Mesenchymal stem cell (in vitro differentiated cells and primary cell): ENCODE results near the gene OPN5. TPM values are rescaled to one million over a fixed set of nuclear protein-coding genes. Genes with fewer than 3 reads are reported as not detected.

Experiments used
- DNase-seq: peaks from one replicate; pipeline ENCODE4 v3.0.0-alpha.2; 2013
- H2AFZ ChIP-seq: one replicate; pipeline ENCODE4 v1.6.1; 2013; ENCODE audit warnings: low read depth, mild to moderate bottlenecking, control low read depth, inconsistent platforms, low read length, moderate library complexity
- H2AK5ac ChIP-seq: 2 replicates; pipeline ENCODE4 v1.6.1; 2013; ENCODE audit warnings: low read length, moderate library complexity, mild to moderate bottlenecking, inconsistent platforms; ENCODE audit not compliant: severe bottlenecking
- H2BK120ac ChIP-seq: one replicate; pipeline ENCODE4 v1.6.1; 2013; ENCODE audit warnings: low read depth, mild to moderate bottlenecking, inconsistent platforms, low read length, moderate library complexity
- H2BK12ac ChIP-seq, 2 experiments: one replicate each; pipeline ENCODE4 v1.6.1; 2013; ENCODE audit warnings: inconsistent platforms in 2 of 2, low read length in 2 of 2, mild to moderate bottlenecking in 2 of 2, moderate library complexity in 2 of 2, control low read depth in 1 of 2
- H2BK15ac ChIP-seq: one replicate; pipeline ENCODE4 v1.6.1; 2013; ENCODE audit warnings: mild to moderate bottlenecking, low read depth, inconsistent platforms; ENCODE audit not compliant: poor library complexity, severe bottlenecking
- H2BK5ac ChIP-seq: 2 replicates; pipeline ENCODE4 v1.6.1; 2013; ENCODE audit warnings: low read depth, mild to moderate bottlenecking, low read length, control low read depth, inconsistent platforms; ENCODE audit not compliant: poor library complexity, severe bottlenecking
- H3K14ac ChIP-seq, 2 experiments: one replicate each; pipeline ENCODE4 v1.6.1; 2013; ENCODE audit warnings: inconsistent platforms in 2 of 2, low read length in 2 of 2, control low read depth in 1 of 2, mild to moderate bottlenecking in 1 of 2, moderate library complexity in 1 of 2
- H3K18ac ChIP-seq, 2 experiments: one replicate each; pipeline ENCODE4 v1.6.1; 2013; ENCODE audit warnings: inconsistent platforms in 2 of 2, low read length in 2 of 2, control low read depth in 1 of 2, low read depth in 1 of 2, mild to moderate bottlenecking in 1 of 2
- H3K23ac ChIP-seq, 2 experiments: one replicate each; pipeline ENCODE4 v1.6.1; 2013; ENCODE audit warnings: inconsistent platforms in 2 of 2, low read length in 2 of 2, mild to moderate bottlenecking in 2 of 2, moderate library complexity in 2 of 2, control low read depth in 1 of 2
- H3K27ac ChIP-seq: 2 replicates; pipeline ENCODE4 v1.5.1; 2013; ENCODE audit warnings: mild to moderate bottlenecking, moderate library complexity, low read length, control low read depth, inconsistent platforms; ENCODE audit not compliant: poor library complexity, severe bottlenecking
- H3K27me3 ChIP-seq, 2 experiments: 2 replicates each; pipeline versions ENCODE4 v1.6.1 to v1.7.0; 2013; ENCODE audit warnings: low read length in 2 of 2, mild to moderate bottlenecking in 2 of 2, moderate library complexity in 2 of 2, control low read depth in 1 of 2, inconsistent platforms in 1 of 2; ENCODE audit not compliant: control insufficient read depth in 1 of 2, insufficient read depth in 1 of 2
- H3K36me3 ChIP-seq, 2 experiments: 2 replicates each; pipeline versions ENCODE4 v1.6.1 to v1.7.0; 2013; ENCODE audit warnings: low read length in 2 of 2, control low read depth in 1 of 2, inconsistent platforms in 1 of 2, low read depth in 1 of 2, mild to moderate bottlenecking in 1 of 2; ENCODE audit not compliant: insufficient read depth in 2 of 2, control insufficient read depth in 1 of 2
- H3K4ac ChIP-seq, 2 experiments: one replicate each; pipeline ENCODE4 v1.6.1; 2013; ENCODE audit warnings: inconsistent platforms in 2 of 2, low read length in 2 of 2, mild to moderate bottlenecking in 2 of 2, moderate library complexity in 2 of 2, control low read depth in 1 of 2, low read depth in 1 of 2
- H3K4me1 ChIP-seq: 2 replicates; pipeline ENCODE4 v1.6.1; 2013; ENCODE audit warnings: low read depth, low read length, control low read depth; ENCODE audit not compliant: control insufficient read depth, insufficient read depth
- H3K4me2 ChIP-seq: 2 replicates; pipeline ENCODE4 v1.6.1; 2013; ENCODE audit warnings: low read length, mild to moderate bottlenecking, inconsistent platforms; ENCODE audit not compliant: poor library complexity, severe bottlenecking
- H3K4me3 ChIP-seq, 2 experiments: 2 replicates each; pipeline versions ENCODE4 v1.5.1 to v1.7.0; 2013; ENCODE audit warnings: low read length in 2 of 2, mild to moderate bottlenecking in 2 of 2, control low read depth in 1 of 2, low read depth in 1 of 2; ENCODE audit not compliant: insufficient read depth in 1 of 2
- H3K79me1 ChIP-seq: replicated peaks from 2 replicates; pipeline ENCODE4 v1.6.1; 2013; ENCODE audit warnings: mild to moderate bottlenecking, control low read depth, low read length, inconsistent platforms; ENCODE audit not compliant: poor library complexity, severe bottlenecking
- H3K9ac ChIP-seq: 2 replicates; pipeline ENCODE4 v1.7.0; 2013; ENCODE audit warnings: mild to moderate bottlenecking, low read length, moderate library complexity
- H3K9me3 ChIP-seq: 2 replicates; pipeline ENCODE4 v1.7.0; 2013; ENCODE audit warnings: mild to moderate bottlenecking, low read length; ENCODE audit not compliant: control insufficient read depth
- H4K8ac ChIP-seq: one replicate; pipeline ENCODE4 v1.6.1; 2013; ENCODE audit warnings: inconsistent platforms, mild to moderate bottlenecking, low read length, moderate library complexity
- H4K91ac ChIP-seq: one replicate; pipeline ENCODE4 v1.6.1; 2013; ENCODE audit warnings: mild to moderate bottlenecking, low read length, inconsistent platforms
- WGBS: methylation state at CpG from one replicate; pipeline ENCODE4 v1.1.7; 2013; ENCODE audit warnings: mixed read lengths; 5-methylcytosine and 5-hydroxymethylcytosine counted together
- polyA plus RNA-seq, 2 experiments: library from polyadenylated mRNA; stranded (reverse); fragments of 200-250 nt; gene quantifications; one replicate each; pipeline ENCODE4 v1.2.3, GENCODE V29; 2013

OPN5 gene, protein sequence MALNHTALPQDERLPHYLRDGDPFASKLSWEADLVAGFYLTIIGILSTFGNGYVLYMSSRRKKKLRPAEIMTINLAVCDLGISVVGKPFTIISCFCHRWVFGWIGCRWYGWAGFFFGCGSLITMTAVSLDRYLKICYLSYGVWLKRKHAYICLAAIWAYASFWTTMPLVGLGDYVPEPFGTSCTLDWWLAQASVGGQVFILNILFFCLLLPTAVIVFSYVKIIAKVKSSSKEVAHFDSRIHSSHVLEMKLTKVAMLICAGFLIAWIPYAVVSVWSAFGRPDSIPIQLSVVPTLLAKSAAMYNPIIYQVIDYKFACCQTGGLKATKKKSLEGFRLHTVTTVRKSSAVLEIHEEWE
- not detected for polyA plus RNA-seq (2013, experiment 1 of 2)
- not detected for polyA plus RNA-seq (2013, experiment 2 of 2)

DNA sequence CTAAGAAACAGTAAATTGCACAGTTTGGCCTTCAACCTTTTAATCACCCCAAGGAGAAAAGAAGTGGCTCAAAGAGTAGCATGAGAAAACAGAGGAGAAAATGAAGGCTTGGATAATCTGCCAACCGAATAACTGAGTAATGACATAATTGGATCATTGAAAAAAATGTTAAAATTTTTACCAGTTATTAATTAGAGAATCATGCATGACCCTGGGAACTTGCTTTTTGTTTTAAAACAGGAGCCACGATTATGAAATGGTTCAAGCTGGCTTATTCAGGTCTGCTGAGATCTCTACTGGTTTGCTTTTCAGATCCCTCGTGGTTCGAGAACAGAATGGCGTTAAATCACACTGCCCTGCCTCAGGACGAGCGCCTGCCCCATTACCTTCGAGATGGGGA lies at the start of gene OPN5:
OPN5 (plus strand) TSS at position 301 of the 400 bp plus-strand sequence; CDS start at position 336, 35 bp downstream.
- H3K18ac ChIP-seq, result no peak within 1 kb of the TSS
- H3K23ac ChIP-seq, result no peak within 1 kb of the TSS
- H3K36me3 ChIP-seq, result no peaks in the 10 kb centered on the region
- no peak within 1 kb of the TSS for H3K4me3 ChIP-seq
- no peak within 1 kb of the TSS for H2BK15ac ChIP-seq
- no peak within 1 kb of the TSS for H2BK5ac ChIP-seq
- H3K79me1 ChIP-seq, result no peaks in the 10 kb centered on the region
- no peaks in the 10 kb centered on the region for H3K9me3 ChIP-seq
- no peak within 1 kb of the TSS for H3K27ac ChIP-seq
- H4K8ac ChIP-seq, result no peak within 1 kb of the TSS
- H2BK120ac ChIP-seq, result no peak within 1 kb of the TSS
- peaks cover 0 to 4% of the 10 kb centered on the region in 2 experiments for H3K27me3 ChIP-seq
- no peak within 1 kb of the TSS for H2AFZ ChIP-seq
- no peak within 1 kb of the TSS for H3K4ac ChIP-seq
- WGBS, result 96% methylated on average over 7 of the region's 8 CpGs
- peaks cover 3% of the 10 kb centered on the region for H3K4me1 ChIP-seq
- no peak within 1 kb of the TSS for H2AK5ac ChIP-seq
- H2BK12ac ChIP-seq, result no peak within 1 kb of the TSS
- H3K14ac ChIP-seq, result no peak within 1 kb of the TSS
- no peak within 1 kb of the TSS for H4K91ac ChIP-seq
- peak within 1 kb of the TSS; percentile 59 for H3K9ac ChIP-seq
- no peak for DNase-seq
- H3K4me2 ChIP-seq, result no peak within 1 kb of the TSS

DNA sequence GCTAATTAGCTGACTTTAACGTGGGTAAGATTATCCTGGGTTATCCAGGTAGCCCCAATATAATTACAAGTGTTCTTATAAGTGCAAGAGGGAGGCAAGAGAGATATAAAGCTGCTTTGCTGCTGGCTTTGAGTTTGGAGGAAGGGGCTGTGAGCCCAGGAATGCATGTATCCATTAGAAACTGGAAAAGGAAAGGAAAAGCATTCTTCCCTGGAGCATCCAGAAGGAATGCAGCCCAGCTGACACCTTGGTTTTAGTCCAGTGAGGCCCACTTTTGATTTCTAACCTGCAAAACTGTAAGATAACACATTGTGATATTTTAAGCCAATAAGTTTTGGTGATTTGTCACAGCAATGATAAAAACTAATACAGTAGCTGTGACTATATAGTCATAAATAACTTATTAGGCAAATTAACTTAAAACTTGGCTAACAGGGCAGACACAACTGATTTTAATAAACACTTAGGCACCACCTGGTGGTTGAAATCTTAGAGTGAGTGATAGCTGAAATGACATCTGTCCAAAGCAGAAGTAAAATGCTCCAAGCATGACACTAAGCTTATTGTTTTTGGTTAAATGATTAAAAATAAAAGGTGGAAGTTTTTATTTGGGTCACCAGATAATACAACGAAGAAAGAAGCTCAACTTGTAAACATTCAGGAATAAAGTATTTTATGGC lies 47.8 kb upstream of the OPN5 start:
- H3K18ac ChIP-seq, result no peak overlapping the region
- H3K9me3 ChIP-seq, result no peaks in the 10 kb centered on the region
- H3K4me1 ChIP-seq, result peaks cover 1% of the 10 kb centered on the region
- no peak overlapping the region for H3K4me2 ChIP-seq
- no peak overlapping the region for H3K4ac ChIP-seq
- peaks cover 0 to 2% of the 10 kb centered on the region in 2 experiments for H3K27me3 ChIP-seq
- H4K8ac ChIP-seq, result no peak overlapping the region
- H2BK120ac ChIP-seq, result no peak overlapping the region
- no peak overlapping the region for H2BK5ac ChIP-seq
- H4K91ac ChIP-seq, result no peak overlapping the region
- H3K14ac ChIP-seq, result no peak overlapping the region
- no peaks in the 10 kb centered on the region for H3K79me1 ChIP-seq
- no peak overlapping the region for H3K23ac ChIP-seq
- peak overlapping the region; percentile 36 for H2AK5ac ChIP-seq
- no peak overlapping the region for H2AFZ ChIP-seq
- no peak overlapping the region for H3K4me3 ChIP-seq
- no peak overlapping the region for H2BK15ac ChIP-seq
- H3K9ac ChIP-seq, result no peak overlapping the region
- 34% methylated on average over 2 of the region's 2 CpGs for WGBS
- no peaks in the 10 kb centered on the region for H3K36me3 ChIP-seq
- no peak overlapping the region for H3K27ac ChIP-seq
- H2BK12ac ChIP-seq, result no peak overlapping the region
- peak; percentile 18 for DNase-seq

DNA sequence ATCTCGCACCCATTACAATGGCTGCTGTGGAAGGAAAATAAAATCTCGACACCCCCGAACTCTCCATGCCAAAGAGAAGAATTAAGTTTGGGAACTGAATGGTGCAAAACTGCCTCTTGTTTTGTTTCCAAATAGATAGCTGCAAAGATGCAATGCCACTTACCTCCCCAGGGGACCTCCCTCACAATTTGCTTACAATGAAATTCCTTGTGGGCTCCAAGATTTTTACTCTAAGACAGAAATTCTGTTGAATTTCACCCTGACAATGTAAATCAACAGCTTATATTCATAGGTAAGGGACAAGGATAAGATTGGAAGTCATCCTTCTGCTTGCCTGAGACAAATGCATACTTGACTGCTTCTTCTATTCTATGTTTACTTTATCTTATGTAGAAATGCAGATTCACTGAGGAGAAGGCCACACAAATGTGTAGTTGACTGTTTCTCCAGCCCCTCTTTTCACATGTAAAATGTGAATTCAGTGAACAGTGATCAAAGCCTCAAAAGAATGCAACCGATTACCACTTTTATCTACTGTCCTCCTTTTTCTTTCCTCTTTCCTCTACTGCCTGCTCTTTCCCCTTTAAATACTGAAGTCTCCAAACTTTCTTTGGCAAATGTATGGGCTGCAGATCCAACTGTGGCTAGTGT lies 46.9 kb upstream of the OPN5 start:
- 74% methylated on average over 3 of the region's 4 CpGs for WGBS

More for the DNA sequence above, 46.9 kb upstream of the OPN5 start:
- Histone ChIP-seq H2BK5ac (no peak overlapping the region), H3K36me3 (no peaks in the 10 kb centered on the region), H3K23ac (no peak overlapping the region), H2BK15ac (no peak overlapping the region), H2BK12ac (no peak overlapping the region), H3K4me1 (peaks cover 1% of the 10 kb centered on the region), H3K18ac (no peak overlapping the region), H2AFZ (no peak overlapping the region), H3K4me2 (no peak overlapping the region), H4K8ac (no peak overlapping the region), H3K79me1 (no peaks in the 10 kb centered on the region), H3K4me3 (no peak overlapping the region), H4K91ac (no peak overlapping the region), H3K27ac (no peak overlapping the region), H3K4ac (no peak overlapping the region), H2AK5ac (no peak overlapping the region), H3K27me3 (peaks cover 0 to 8% of the 10 kb centered on the region in 2 experiments), H3K9me3 (no peaks in the 10 kb centered on the region), H3K9ac (no peak overlapping the region), H2BK120ac (no peak overlapping the region), H3K14ac (no peak overlapping the region)
- no peak for DNase-seq
